ENCODE data around the gene HS3ST3A1.

HS3ST3A1 gene

GRCh38 chr17:13597723-13598347 is 3.9 kb downstream of the HS3ST3A1 start:
- peak; percentile 33 for DNase-seq

DNA sequence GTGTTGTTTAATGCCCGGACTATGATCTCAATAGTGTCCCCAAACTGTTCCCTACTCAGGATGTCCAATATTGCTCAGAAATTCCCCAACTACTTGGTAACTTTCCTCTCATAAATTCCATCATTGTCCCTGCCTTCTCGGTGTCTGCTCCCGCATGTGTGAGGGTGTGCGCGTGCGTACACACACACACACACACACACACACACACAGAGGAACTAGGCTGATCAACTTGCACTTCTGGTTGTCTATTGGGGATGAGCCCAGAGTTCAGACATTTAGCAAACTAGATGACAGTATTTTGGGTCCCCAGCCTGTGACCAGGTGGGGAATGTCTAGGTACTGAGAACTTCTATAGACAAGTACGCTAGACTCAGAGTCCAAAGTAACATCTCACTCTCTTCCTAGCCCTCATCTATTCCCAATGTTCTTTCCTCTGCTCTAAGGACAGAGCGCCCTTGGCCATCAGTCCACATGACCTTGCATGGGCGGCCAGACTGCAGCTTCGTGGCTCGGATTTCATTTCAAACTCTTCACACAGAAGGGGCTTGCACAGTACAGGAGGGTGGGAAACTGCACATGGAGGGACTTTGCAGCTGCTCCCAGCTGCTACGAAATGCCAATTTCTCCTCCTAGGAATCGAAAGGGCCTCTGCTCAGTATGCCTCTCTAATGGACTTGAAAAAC is 5.3 kb downstream of the HS3ST3A1 start:
- DNase-seq = no peak

GRCh38 chr17:13595599-13595899 is 6.2 kb downstream of the HS3ST3A1 start:
- DNase-seq = no peak

GRCh38 chr17:13594762-13595598 is 6.7 kb downstream of the HS3ST3A1 start:
- DNase-seq = peak; percentile 77

GRCh38 chr17:13594310-13594709 is 7.4 kb downstream of the HS3ST3A1 start:
- DNase-seq = no peak

DNA sequence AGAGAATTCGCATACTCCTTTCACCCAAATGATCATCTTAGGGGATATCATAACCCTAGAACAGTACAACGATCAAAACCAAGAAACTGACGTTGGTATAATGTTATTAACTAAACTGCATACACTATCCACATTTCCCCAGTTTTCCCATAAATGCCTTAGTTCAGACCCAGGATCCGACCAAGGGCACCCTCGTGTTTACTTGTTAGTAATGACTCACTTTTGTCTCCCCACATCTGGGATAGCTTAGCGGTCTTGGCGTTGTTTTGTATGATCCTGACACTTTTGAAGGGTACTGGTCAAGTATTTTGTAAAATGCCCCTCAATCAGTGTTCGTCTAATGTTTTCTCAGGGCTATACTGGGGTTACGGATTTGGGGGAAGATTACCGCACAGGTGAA is 8.0 kb downstream of the HS3ST3A1 start:
- no peak for DNase-seq

GRCh38 chr17:13593021-13593751 is 8.5 kb downstream of the HS3ST3A1 start:
- DNase-seq = no peak

- no peak for DNase-seq
These were observed 9.3 kb downstream of the HS3ST3A1 start for GRCh38 chr17:13592427-13592826.

GRCh38 chr17:13590441-13590840 is 11.3 kb downstream of the HS3ST3A1 start:
- no peak for DNase-seq

DNA sequence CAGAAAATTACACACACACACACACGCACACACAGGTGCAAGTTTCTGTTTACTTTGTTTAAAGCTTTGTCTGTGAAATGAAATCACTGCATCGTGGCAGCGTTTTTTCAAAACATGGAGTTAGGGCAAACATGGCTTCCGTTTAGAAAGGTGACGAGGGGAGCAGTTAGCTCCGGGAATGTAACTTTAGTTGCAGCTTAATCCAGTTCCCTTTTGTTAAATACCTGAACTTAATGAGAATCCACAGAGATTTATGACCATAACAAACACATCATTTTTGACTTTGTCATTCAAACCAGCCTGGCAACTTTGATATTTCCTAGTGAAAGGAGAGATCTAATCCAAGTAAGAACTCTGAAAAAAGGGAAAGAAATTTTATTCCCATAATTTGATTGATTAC is 12.1 kb downstream of the HS3ST3A1 start:
- no peak for DNase-seq

DNA sequence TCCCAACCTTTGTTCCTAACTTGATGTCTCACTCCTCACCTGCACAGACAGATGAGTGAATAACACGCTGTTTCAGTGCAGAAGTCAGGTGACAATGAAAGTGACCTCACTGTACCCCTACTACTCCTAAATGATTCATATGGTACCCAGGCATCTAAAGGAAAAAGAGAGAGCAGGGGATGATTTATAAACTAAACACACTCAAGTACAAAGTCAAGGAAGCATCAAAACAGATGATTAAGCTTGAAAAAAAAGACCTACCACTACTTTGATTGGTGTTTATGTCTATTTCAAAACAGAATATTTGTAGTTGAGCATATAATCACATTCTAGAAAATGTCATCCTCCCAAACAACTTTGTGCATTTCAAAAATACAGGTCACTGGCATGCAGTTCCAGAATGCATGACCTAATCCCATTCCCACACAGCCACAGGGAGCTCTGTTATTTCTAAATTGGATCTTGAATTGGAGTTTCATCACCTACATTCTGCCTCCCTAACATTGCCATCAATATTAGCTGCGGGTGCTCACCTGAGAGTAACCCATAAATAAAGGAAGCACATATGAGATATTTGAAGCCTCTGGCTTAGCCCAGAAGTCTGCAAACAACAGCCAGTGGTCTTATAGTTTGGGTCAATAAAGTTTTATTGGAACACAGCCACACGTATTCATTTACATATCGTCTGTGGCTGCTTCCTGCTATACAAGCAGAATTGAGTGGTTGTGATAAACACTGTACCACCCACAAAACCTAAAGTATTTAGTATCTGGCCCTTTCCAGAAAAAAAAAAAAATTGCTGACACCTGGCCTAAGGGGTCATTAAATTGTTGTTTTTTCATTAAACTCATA is 14.0 kb downstream of the HS3ST3A1 start:
- no peak for DNase-seq

DNA sequence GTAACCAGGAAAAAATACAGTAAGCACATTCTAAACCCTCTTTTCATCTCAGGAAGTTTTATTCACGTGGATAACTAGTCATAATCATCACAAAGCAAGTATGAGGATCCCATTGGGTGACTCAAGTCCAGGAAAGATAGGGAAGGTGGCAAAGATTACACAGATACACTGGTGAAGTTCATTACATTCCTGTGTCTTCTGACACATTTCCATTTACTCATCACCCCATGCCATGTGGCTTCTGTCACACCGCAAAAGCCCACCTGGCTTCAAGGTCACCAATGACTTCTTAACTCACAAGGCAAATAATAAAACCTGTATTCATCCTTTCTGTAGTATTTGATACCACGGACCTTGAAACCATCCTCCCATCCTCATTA is 17.0 kb downstream of the HS3ST3A1 start:
- DNase-seq = no peak

DNA sequence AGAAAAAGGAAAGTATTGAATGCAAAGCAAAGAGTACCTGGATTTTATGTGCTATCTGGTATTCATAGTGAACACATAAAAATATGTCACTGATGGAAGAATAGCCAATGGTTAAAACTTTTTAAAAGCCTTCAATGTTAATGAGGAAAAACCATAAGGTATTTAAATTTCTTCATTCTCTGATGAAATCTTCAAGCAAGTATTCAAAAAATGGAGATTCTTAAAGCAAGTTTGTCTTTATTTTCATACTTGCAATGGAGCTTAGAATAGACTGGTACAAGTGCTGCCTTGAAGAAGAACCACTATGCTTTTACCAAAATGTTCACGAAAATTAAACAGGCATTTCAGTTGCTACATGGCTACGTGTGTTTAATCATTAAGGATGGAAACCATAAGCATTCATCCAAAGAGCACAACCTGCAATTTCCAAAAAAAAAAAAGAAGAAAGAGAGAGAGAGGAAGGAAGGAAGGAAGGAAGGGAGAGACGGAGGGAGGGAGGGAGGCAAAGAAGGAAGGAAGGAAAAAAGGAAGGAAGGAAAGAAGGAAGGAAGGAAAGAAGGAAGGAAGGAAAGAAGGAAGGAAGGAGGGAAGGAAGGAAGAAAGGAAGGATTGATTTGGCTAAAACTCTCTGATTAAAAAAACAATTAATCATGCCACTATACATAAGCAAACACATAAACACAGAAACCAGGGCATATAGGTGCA is 17.6 kb downstream of the HS3ST3A1 start:
- DNase-seq = no peak

- DNase-seq = no peak
These were observed 18.8 kb downstream of the HS3ST3A1 start for GRCh38 chr17:13582776-13583547.

- no peak for DNase-seq
These were observed 19.8 kb downstream of the HS3ST3A1 start for GRCh38 chr17:13581925-13582324.

DNA sequence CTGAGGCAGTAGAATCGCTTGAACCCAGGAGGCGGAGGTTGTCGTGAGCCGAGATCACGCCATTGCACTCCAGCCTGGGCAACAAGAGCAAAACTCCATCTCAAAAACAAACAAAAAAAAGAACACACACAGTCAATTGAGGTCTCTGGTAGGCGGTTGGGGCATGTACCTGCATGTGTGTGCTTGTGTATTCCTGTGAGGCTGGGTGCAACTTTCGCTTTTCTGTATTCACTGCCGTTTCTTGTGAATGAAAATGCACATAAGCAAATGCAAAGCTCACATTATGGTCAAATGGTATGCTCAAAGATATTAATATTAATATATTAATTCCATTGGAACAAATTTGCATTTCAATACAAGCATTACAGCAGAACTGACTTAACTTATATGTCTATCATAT is 20.9 kb downstream of the HS3ST3A1 start:
- DNase-seq = no peak

DNA sequence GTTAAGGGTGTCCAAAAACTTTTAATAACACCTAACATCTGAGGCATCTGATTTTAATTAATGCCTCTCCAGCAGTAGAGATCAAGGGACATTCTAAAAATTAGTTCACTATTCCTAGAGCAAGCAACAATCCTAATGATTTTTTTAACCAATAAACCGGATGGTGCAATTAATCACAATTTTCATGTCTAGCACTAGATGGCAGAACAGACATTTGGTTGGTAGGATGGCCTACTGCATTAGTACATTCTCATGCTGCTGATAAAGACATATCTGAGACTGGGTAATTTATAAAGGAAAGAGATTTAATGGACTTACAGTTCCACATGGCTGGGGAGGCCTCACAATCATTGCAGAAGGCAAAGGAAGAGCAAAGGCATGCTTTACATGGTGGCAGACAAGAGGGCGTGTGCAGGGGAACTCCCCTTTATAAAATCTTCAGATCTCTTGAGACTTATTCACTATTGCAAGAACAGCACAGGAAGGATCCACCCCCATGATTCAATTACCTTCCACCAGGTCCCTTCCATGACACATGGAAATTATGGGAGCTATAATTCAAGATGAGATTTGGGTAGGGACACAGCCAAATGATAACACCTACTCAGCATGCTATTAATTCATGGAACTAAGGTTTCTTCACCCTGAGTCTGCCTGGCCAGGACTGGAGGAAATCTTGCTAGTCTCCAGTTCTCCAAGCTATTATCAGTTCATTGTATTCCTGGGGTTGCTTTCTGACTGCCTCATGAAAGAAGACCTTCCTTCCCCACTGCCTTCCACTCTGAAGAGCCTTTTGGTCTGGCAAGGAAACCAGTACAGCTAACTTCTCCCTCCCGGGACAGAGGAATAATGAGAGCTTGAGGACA is 24.8 kb downstream of the HS3ST3A1 start:
- no peak for DNase-seq

- DNase-seq = no peak
These were observed 25.8 kb downstream of the HS3ST3A1 start for GRCh38 chr17:13575922-13576419.

- no peak for DNase-seq
These were observed 26.3 kb downstream of the HS3ST3A1 start for GRCh38 chr17:13575466-13575865.

DNA sequence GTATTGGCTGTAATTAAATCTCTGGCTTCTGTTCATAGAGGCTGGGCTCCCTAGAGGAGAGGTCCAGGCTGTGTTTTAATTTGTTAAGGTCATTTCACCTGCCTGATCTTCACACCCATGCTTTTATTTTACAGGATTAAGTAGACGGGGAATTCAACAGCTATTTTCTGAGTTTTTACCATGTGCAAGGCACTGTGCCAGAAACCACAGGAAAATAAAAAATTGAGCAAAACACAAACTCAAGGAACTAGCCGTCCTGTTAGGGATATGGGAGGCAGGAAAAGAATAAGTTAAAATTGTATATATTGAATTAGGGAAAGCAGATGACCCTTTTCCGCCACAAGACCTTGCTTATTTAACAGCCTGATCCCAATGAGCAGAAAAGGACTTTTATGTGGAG is 29.1 kb downstream of the HS3ST3A1 start:
- no peak for DNase-seq

Measured in activated naive CD4-positive, alpha-beta T cell treated with Interleukin-2 at 50 U/mL for 16 hours (primary cell).